AG09319 (cell line): Measurements from ENCODE around the gene EFCAB12.

Experiments used
- DNase-seq: peaks from one replicate; pipeline ENCODE4 v3.0.0-alpha.2; 2010; ENCODE audit warnings: low read depth; ENCODE audit errors: extremely low read depth
- TF ChIP-seq, protein P1 (sequence below): IDR thresholded peaks from 2 replicates; pipeline ENCODE4 v1.5.1; 2011; ENCODE audit warnings: low read depth, mild to moderate bottlenecking, inconsistent platforms, low read length, moderate library complexity

Gene EFCAB12

DNA sequence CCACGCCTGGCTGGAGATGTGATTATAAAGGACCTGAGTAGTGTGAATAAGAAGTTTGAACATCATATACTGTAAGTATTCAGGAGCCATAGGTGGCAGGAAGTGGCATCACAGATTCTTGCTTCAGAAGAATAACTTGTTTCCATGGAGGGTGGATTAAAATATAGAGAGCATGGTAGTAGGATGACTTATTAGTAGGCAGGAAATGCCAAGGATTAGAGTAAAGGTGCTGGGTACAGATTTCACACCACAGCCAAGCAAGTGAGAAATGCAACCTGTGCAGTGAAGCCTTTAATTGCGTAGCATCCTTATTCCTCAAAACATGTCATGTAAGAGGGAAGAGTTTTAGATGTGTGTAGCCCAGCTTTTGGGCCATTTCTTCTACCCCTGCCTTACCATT, 42.4 kb upstream of the EFCAB12 start:
- TF ChIP-seq, protein P1, sequence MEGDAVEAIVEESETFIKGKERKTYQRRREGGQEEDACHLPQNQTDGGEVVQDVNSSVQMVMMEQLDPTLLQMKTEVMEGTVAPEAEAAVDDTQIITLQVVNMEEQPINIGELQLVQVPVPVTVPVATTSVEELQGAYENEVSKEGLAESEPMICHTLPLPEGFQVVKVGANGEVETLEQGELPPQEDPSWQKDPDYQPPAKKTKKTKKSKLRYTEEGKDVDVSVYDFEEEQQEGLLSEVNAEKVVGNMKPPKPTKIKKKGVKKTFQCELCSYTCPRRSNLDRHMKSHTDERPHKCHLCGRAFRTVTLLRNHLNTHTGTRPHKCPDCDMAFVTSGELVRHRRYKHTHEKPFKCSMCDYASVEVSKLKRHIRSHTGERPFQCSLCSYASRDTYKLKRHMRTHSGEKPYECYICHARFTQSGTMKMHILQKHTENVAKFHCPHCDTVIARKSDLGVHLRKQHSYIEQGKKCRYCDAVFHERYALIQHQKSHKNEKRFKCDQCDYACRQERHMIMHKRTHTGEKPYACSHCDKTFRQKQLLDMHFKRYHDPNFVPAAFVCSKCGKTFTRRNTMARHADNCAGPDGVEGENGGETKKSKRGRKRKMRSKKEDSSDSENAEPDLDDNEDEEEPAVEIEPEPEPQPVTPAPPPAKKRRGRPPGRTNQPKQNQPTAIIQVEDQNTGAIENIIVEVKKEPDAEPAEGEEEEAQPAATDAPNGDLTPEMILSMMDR: no peak
- DNase-seq: no peak

DNA sequence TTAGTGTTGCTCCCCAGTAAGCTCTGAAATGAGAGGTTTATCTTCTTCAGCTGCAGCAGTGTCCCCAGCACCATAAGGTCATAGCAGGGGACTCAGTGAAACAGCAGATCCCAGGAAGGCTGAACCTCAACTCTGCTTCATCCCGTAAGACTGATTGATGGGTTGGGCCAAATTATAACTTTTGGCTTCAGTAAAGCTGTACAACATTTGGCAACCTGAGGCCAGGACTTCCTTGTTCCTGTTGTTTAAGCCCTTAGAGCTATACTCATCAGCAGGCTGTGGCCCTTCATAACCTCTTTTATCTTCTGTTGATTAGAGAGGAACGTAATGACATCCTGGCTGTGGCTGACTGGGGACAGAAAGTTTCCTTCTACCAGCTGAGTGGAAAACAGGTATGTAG, 40.6 kb upstream of the EFCAB12 start:
- no peak for DNase-seq
- TF ChIP-seq, protein P1: no peak

DNA sequence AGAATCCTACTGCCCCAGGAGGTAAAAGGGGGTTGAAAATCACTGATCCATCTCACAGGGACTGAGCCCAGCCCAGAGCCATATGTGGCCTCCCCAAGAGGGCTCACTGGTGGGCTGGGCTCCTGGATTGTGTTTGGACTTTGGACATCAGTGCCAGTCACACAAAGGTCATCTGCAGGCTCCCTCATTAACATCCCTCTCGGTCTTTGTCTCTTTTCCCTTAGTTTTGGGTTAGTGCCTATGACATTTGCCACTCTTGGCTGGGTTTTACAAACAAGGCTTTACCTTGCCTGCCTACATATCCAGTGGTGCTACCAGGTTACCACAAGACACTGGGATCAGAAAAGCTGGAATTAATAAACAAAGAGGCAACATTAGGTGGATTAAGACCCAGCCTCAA, 39.5 kb upstream of the EFCAB12 start:
- DNase-seq: no peak
- TF ChIP-seq, protein P1: no peak

DNA sequence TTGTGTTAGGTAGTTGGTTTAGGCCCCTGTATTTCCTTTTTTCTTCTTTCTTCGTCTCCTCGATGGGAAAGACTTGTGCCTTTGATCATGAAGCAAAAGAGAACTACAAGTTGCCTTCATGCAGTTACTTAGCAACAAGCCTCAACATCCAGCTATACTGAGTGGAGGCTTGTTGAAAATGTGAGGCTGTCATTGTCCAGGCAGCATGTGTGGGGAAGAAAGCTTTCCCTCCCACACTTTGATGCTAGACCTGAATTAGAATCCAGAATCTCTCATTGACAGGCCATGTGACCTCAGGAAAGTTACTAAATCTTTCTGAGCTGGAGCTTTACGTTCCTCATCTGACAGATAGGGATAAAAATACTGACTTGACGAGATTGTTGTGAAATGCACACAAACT, 35.3 kb upstream of the EFCAB12 start:
- DNase-seq: no peak
- TF ChIP-seq, protein P1: no peak

DNA sequence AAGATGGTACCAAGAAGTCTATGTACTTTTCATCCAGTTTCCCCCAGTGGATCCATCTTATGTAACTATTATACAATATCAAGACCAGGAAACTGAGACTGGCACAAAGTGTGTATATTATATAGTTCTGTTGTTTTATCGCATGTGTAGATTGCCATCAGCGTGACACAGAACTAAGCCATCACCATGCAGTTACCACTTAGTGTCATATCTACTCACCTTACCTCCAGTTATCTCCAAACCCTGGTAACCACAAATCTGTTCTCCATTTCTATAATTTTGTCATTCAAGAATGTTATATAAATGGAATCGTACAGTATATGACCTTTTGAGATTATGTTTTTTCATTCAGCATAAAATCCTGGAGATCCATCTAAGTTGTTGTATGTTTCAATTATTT, 34.7 kb upstream of the EFCAB12 start:
- no peak for DNase-seq
- TF ChIP-seq, protein P1: no peak

DNA sequence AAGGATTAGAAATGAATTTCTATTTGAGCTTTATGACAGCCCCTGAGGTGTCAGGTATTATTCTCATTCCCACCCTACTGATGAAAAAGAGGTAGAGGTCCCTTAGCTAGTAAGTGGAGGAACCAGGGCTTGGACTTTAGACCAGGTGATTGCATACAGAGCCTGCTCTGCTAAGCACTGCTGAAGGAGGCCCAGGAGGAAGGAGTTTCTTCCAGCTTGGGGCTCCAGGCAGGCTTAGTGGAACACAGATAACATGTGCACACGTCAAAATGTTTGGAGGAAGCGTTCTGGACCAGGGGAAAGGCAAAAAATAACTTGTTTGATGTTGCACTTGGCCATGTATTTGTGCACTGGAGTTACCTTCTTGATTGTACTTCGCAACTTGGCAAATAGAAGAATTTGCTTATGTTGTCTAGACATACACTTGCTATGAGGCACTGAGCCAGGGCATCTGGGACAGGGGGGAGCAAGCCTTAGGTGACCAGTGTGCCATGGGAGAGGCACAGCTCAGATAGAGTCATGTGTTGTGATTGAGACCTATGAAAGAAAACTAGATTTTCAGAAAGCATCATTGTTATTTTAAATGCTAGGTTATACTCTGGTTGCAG, 34.0 kb upstream of the EFCAB12 start:
- TF ChIP-seq, protein P1: no peak
- DNase-seq: no peak

DNA sequence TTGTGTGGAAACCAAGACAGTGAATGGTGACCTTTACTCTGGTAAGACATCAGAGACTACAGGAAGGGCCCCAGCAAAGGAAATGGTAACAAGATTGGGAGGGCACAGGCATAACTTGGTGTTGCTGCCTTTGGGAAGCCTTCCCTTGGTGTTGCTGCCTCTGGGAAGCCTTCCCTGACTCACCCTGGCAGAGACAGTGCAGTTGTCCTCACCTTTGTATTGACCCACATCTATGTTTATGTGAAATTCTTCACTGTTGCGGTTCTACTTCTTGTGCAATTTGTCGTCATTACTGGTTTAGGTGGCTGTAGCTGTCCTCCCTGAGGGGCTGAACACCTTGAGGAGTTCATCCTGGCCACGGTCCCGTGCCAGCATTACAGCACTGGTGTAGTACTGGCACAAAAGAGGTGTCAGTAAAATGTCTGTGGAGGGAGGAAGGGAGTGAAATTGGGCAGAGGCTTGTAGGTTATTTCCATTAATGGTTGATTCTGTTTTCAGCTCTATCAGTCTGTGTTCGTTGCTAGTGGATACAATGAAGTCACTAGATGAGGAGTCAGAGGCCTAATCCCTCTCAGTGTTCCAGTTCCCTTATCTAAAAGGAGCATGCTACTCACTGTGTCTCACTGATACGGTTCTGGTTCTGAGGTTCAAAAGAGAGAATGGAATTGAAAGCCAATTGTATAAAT, 33.2 kb upstream of the EFCAB12 start:
- no peak for DNase-seq
- TF ChIP-seq, protein P1: no peak
